Fibroblast of skin of right quadriceps (primary cell): Measurements from ENCODE around the gene PYURF.

Experiments used
- DNase-seq: peaks from one replicate; pipeline ENCODE4 v3.0.0-alpha.2; 2013

The PYURF gene

GRCh38 chr4:88503344-88503743, 20.2 kb downstream of the PYURF start:
- DNase-seq: no peak

- no peak for DNase-seq
These were observed 25.6 kb downstream of the PYURF start for GRCh38 chr4:88497859-88498409.

- DNase-seq: no peak
These were observed 34.3 kb downstream of the PYURF start for GRCh38 chr4:88489100-88489761.

GRCh38 chr4:88481537-88481936, 42.0 kb downstream of the PYURF start:
- DNase-seq: no peak

GRCh38 chr4:88478247-88478646, 45.3 kb downstream of the PYURF start:
- DNase-seq: no peak

GRCh38 chr4:88477229-88477860, 46.2 kb downstream of the PYURF start:
- no peak for DNase-seq
